Skin of body (tissue), 2 donors: ENCODE data around the gene SAMD11. TPM values are rescaled to one million over a fixed set of nuclear protein-coding genes. Genes with fewer than 3 reads are reported as not detected.
"Not testable (repeated sequence)": the region's sequence is repeated elsewhere in the genome, so short reads cannot be mapped to it uniquely, and the experiment has no call there.

ENCODE experiments used
- DNase-seq: peaks from one replicate; lab custom pipeline; 2025; lab: John Stamatoyannopoulos, UW
- total RNA-seq: library from RNA; depleted of rRNA; stranded (reverse); fragments of >200 nt; gene quantifications from one replicate; pipeline ENCODE4 v1.2.3, GENCODE V29; 2014

The SAMD11 gene
- total RNA-seq, 1 donor from 2014 or later: 4.9 TPM

DNA sequence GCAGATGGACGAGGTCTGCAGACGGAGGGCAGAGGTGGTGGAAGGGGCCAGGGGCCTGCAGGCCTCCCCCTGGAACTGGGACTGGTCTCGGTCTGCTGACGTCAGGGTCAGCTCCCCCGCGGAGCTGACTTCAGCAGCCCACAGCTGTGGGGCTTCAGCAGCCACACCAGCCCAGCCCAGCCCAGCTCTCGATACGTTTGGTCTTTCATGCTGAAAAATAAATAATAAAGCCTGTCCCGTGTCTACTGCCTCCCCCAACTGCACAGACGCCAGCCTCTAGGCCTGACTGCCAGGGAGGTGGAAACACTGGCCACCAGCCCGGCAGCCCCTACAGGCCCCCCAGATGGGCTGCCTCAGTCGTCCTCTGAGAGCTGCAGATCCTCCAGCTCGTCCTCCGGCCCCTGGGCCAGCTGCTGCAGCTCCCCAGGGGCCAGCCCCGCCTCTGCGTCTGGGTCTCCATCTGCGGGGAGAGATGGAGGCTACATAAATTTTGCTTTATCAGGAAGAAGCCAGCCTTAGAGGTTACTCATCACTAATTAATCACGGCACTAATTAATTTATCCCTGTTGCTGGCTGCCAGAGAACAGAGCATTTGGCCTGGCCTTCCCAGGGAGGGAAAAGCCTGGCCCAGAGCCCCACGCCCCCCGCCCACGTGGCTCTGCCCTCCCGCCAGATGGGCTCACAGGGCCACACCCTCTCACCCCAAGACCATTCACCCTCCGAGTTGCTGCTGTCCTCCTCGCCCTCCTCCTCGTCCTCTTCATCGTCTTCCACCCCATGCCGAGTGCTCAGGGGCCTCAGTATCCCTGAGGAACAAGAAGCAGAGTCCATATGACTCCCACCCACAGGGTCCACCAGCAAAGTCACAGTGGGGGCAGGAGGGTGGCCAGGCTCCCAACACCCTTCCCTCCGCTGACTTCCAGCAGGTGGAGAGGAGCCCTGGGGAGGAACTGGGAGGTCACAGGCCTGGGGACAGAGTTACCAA is 20.9 kb downstream of the SAMD11 start:
- DNase-seq: peak; percentile 38

DNA sequence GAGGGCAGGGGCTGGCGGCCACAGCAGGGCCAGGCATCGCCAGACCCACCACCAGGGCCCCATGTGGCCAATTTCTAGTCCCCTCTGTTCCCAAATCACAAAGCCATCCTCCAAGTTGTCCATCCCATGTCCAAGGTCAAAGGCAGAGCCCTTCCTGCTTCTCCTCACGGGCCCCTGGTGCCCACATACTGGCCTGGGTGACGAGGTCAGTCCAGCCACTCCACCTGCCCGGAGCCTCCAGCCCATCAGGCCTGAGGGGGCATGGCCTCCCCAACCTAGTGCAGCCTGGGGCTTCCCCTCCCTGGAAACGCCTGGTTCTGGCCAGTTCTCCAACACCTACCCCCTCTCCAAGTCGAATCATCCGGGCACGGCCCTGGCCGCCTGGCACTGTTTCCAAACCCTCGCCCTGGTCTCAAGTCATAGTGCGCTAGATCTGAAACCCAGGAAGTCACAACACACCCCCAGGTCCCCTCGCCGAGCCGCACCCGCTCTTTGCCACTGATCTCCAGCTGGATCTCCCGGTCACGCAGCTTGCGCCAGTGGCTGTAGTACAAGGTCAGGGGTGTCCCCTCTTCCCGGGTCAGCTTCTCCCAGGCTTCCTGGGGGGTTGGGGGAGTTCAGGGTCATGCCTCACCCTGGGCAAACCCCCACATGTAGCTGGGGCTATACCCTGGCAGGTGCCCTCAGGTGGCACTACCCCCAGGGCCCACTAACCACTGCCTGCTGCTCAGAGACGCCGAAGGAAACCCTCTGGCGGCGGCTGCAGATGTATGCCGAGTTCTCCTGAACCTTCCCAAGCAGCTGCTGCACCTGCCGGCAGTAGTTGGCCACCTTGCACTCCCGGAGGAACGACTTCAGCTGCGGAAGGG is 22.2 kb downstream of the SAMD11 start:
- DNase-seq: no peak

DNA sequence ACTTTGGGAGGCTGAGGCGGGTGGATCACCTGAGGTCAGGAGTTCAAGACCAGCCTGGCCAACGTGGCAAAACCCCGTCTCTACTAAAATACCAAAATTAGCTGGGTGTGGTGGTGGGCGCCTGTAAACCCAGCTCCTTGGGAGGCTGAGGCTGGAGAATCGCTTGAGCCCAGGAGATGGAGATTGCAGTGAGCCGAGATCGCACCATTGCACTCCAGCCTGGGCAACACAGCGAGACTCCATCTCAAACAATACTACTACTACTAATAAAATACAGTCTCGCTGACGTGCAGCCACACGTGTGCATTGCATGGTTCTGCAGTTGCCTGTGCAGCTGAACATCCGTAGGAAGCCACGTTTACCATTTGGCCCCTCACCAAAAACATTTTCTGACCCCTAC is 23.1 kb downstream of the SAMD11 start:
- not testable (repeated sequence) for DNase-seq

DNA sequence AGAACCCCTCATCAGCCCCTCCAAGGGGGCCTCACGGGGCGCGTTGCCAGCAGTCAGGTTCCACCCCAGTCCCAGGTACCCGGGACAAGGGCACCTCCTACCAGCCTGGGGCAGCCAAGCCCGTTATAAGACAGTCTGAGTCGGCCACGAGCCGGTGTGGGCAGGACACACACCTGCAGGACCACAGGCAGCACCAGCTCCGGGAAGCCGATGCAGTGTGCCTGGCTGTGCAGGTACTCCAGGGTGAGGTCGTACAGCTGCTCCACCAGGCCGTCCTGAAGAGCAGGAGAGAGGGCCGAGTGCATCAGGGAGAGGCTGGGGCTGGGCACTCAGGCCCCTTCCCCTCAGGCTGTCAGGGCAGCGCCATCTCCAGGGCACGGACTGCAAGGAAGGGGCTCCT is 24.2 kb downstream of the SAMD11 start:
- DNase-seq: no peak

DNA sequence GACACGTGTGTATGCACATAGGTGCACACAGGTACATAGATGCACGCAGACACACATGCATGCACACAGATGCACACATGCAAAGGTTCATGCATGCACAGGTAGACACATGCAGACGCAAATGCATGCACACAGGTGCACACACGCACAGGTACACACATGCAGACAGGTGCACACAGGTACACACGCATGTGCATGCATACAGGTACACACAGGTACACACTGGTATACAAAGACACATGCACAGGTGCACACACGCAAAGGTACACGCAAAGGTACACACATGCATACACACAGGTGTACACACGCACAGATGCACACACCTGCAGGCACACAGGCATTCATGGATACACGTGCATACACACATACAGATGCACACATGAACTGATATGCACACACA is 26.5 kb downstream of the SAMD11 start:
- no peak for DNase-seq

DNA sequence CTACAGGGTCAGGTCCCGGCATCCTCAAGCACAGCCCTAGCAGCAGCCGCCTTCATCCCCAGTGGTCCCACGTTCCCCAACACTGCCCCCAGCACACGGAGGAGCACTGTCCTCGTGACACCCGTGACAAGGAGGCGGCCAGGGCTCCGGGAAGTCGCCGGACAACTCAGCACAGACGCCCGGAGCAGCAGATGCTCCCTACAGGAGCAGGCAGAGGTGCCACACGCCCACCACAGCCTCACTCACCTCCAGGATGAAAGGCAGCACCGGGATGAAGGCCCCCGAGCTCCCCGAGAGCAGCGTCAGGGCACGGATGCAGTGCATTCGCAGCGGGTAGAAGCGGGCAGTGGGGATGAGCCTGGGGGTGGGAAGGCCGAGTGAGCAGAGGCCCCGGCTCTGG is 27.2 kb downstream of the SAMD11 start:
- no peak for DNase-seq

DNA sequence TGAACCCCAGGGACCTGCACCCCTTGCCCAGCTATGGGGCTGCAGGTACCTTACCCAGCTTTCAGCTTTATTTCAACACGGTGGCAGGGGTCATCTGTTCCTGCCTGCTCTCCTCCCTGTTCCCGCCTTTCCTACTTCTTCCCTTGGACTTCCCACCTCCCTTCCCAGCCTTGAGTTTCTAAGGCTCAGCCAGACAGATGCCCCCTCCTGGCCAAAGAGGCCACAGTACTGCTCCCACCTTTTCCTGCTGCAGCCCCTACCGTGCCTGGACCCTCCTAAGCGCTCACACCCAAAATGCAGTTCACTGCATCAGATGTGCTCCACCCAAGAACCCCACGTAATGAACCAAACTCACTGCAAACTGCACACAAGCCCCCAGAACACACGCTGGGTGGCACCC is 27.6 kb downstream of the SAMD11 start:
- no peak for DNase-seq

DNA sequence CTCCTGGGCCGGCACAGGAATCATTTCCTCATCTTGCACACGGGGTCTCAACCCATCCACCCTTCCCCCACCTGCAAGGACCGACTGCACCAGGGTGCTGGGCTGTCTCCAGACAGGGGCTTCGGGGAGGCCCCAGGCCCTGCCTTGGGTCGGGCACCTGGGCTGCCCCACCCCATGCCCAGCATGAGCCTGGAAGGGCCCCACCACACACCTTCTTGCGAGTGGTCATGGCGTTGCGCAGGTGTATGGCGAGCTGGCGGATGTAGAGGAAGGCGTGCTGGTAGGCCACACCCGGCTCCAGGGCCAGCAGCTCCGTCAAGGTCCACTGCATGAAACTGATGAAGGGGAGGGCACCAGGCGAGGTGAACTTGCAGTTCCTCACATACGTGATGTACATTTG is 28.5 kb downstream of the SAMD11 start:
- DNase-seq: no peak

DNA sequence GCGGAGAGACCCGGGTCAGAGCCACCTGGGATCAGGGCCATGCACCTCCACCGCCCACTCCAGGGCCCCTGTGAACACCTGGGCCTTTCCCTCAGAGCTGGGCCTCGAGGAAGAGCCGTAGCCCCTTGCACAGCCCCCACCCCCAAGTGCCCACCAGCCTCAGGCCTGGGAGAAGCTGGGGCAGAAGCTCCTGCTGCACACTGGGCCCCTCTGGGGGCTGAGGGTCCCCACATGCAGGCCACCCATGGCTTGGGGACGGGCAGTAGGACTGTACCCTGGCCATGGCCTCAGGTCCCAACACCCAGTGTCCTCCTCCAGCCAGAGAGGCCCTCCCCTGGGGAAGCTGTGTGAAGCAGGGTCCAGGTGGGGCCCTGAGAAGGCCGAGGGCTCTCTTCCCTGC is 28.9 kb downstream of the SAMD11 start:
- no peak for DNase-seq

DNA sequence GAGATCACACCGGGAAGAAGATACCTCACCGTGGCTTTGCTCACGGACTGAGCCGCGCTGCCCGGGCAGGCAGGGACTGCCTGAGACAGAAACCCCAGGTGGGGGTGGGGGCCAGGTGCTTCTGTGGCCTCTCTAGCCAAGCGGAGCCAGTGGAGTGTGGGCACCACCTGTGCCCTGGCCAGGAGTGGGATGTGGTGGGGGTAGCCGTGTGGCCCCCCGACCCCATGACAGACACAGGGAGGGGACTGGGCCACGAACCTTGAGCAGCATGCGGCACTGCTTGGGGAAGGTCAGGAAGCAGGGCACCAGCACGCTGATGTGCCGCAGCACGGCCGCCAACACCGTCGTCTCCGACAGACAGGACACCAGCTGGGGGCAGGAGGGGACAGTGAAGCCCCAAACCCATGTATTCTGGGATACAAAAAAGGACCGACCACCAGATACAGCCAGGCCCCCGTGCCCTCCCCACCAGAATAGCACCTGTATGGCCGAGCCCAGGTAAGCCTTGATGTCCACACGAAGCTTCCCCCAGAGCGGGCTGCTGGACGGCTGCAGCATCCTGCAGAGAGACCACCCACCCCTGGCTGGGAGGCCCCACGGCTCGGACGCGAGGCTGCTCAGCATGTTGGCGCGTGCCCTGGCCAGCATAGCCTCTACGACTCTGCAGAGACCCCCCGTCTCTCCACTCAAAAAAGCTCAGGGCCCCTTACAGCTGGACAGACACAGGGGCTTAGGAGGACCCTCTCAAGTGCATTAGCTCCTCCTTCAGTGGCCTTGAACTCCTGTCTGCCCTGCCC is 30.0 kb downstream of the SAMD11 start:
- DNase-seq: no peak

DNA sequence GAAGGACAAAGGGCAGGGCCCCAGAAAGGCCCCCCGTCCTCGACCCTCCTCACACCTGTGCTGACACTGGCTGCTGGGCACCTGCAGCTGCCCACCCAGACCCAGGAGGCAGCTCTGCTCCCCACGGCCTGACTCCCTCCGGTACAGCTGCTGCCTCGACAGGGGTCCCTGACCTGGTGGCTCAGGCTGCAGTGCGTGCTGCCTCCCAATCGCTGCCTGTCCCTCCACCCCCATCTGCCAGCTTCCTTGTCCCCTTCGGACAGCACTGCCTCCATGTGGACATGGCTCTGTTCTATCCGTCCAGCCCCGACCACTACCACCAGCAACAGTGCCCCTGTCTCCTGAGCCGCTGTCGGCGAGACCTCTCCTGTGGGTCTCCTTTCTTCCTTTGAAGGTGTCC is 31.2 kb downstream of the SAMD11 start:
- no peak for DNase-seq

DNA sequence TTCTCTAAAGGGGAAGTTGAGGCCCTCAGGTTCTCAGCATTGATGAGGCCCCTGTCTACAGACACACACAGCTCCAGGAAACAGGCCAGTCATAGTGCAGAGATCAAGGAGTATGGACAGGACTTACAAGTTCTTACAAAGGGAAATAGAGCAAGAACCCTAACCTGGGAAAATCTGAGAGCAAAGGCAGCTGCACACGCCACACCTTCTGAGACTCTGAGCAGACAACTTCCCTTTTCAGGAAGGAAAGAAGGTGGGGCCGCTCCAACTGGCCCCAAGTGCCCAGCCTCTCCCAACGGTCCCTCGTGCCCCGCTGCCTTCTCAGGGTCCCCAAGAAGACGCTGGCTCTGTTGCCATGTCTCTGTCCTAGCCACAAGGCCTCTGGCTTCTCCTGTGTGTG is 31.8 kb downstream of the SAMD11 start:
- no peak for DNase-seq

DNA sequence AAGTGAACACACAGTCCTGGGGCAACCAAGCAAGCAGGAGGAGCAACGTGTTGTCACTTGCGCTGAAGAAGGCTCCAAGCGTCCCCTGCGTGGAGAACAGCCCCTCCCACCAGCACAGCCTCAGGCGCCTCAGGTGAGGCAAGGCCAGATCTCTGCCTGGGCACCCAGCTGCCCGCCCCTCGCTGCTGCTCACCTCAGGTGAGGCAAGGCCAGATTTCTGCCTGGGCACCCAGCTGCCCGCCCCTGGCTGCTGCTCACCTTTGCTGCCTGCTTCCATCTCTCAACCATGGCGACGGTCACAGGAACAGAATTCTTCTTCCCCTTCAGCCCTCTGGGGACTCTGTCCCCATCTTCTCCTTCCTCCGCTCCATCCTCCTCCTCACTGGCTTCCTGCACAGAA is 32.9 kb downstream of the SAMD11 start:
- no peak for DNase-seq

DNA sequence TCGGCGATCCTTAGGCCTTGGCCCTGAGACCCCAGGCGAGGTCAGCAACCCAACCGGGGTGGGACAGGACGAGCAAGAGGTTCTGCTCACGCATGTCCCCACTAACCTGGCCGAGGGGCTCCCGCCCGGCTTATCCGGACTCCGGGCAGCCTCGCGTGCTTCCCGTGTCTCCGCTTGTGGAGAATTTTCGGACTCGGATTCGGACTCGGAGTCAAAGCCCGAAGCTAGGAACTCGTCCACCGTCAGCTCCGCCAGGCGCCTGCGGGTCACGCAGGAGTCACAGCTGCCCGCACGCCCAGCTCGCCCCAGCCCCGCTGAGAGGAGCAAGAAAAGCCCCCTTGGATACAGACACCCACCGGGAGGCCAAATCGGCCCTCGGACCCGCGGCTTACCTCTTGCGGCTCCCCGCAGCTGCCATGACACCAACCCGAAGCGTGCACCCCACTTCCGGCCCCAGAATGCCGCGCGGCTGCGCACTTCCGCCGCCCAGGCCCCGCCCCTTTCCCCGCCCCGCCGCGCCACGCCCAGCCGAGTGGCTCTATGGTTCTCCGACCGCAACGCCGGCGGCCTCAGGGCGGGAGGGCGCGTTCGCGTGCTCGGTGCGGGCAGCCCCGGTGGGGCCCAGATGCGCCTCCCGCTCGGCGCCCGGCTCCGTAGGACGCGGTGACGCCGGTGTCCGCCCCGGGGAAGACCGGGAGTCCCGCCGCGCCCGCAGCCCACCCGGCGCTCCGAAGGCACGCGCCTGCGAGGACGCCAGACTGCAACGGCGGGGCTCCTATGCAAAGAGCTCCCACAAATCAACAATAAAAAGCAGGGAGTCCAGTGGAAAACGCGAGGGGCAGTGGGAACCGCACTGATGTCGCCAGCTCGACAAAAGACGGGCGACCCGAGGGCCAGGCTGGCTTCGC is 35.4 kb downstream of the SAMD11 start, which contains the start of gene NOC2L:
NOC2L (minus strand) TSS at position 434 of the 908 bp plus-strand sequence; CDS start at position 418, 16 bp downstream.
- DNase-seq: peak; percentile 82

DNA sequence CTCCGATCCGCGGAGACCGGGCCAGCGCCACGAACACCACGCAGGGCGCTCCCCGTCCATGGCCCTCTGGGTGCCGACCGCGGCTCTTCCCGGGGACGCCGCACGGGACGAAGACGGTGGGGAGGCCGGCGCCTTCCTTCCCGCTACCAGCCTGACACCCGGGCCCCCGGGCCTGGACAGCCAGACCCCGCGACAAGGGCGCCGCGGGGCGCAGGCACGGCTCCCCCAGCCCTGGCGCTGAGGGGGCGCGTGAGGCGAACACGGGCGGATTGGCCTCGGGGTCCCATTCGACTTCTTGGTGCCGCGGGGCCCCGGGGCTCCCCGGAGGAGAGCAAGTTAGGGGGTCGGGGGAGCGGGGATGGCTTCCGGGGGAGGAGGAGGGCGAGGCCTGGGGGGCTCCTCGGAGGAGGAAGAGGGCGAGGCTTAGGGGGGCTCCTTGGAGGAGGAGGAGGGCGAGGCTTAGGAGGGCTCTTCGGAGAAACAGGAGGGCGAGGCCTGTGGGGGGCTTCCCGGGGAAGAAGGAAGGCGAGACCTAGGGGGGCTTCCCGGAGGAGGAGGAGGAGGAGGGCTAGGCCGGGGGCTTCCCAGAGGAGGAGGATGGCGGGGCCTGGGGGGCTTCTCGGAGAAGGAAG is 36.1 kb downstream of the SAMD11 start:
- no peak for DNase-seq

DNA sequence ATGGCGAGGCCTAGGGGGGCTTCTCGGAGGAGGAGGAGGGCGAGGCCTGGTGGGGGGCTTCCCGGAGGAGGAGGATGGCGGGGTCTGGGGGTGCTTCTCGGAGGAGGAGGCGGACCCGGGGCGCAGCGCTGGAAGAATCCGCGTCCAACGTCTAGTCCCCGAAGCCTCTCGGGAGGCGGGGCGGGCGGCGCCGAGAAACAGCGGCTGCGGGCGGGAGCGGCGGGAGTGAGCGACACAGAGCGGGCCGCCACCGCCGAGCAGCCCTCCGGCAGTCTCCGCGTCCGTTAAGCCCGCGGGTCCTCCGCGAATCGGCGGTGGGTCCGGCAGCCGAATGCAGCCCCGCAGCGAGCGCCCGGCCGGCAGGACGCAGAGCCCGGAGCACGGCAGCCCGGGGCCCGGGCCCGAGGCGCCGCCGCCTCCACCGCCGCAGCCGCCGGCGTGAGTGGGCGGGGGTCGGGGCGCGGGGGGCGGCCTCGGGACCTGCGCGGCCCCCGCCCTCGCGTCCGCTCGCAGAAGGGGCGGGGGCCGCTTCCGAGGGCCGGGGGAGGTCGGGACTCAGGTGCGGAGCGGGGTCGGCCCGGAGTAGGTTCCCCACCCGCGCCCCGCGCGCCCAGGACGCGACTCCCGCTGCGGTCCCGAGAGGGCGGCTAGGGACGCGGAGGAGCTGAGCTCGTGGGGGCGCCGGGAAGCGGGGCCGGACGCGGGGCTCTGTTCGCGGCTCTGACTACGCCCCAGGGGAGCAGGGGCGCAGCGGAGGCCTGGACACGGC is 36.8 kb downstream of the SAMD11 start, which contains the start of gene KLHL17:
KLHL17 (plus strand) TSS at position 222 of the 769 bp plus-strand sequence; CDS start at position 332, 110 bp downstream.
- DNase-seq: no peak

DNA sequence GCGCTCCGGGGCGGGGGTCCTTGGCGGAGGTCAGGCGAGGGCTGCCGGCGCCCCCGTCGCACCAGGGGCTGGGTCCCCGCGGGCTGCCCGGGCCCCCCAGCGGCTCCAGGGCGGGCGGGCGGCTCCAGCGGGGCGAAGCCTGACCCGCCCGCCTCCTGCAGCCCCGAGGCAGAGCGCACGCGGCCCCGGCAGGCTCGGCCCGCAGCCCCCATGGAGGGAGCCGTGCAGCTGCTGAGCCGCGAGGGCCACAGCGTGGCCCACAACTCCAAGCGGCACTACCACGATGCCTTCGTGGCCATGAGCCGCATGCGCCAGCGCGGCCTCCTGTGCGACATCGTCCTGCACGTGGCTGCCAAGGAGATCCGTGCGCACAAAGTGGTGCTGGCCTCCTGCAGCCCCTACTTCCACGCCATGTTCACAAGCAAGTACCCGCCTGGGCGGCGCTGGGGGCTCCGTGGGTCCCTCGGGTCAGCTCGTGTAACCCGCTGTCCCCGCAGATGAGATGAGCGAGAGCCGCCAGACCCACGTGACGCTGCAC is 37.5 kb downstream of the SAMD11 start:
- no peak for DNase-seq
